Activated B cell treated with CpG ODN at 0.5 μM for 24 hours (primary cell): ENCODE results near the gene CETN2. TPM values are rescaled to one million over a fixed set of nuclear protein-coding genes. Genes with fewer than 3 reads are reported as not detected.

Experiments
- ATAC-seq: fragments of 200-7000 bp; cut with Tn5 transposase; one replicate; pipeline ENCODE4 v1.10.0; 2021; ENCODE audit warnings: low read depth, mild to moderate bottlenecking, moderate library complexity
- CTCF ChIA-PET: fragments of 350-600 bp; sonication (Branson Sonifier 250); formaldehyde crosslinking; loops from one replicate; lab custom pipeline; 2021; ENCODE audit warnings: antibody characterized with exemption; lab: Charles Lee
- POLR2A ChIA-PET: fragments of 350-600 bp; sonication (Branson Sonifier 250); formaldehyde crosslinking; loops from one replicate; lab custom pipeline; 2021; ENCODE audit warnings: antibody characterized with exemption; lab: Charles Lee
- DNase-seq: peaks from one replicate; pipeline ENCODE4 v3.0.0; 2022
- H3K27ac Mint-ChIP-seq: one replicate; pipeline ENCODE4 v1.8.0; 2020; ENCODE audit warnings: mixed read lengths
- H3K27me3 Mint-ChIP-seq: one replicate; pipeline ENCODE4 v1.8.0; 2021; ENCODE audit warnings: mixed read lengths
- H3K36me3 Mint-ChIP-seq: one replicate; pipeline ENCODE4 v1.8.0; 2021; ENCODE audit warnings: low read depth, mixed read lengths
- H3K4me1 Mint-ChIP-seq: one replicate; pipeline ENCODE4 v1.8.0; 2021; ENCODE audit warnings: mixed read lengths
- H3K4me3 Mint-ChIP-seq: one replicate; pipeline ENCODE4 v1.8.0; 2020; ENCODE audit warnings: mild to moderate bottlenecking, mixed read lengths
- H3K9me3 Mint-ChIP-seq: one replicate; pipeline ENCODE4 v1.8.0; 2020; ENCODE audit warnings: mixed read lengths
- CTCF ChIP-seq: fragments of 200-600 bp; IDR thresholded peaks from one replicate; pipeline ENCODE4 v1.8.0; 2022; ENCODE audit warnings: antibody characterized with exemption, mild to moderate bottlenecking
- intact Hi-C: fragments of 100-400 bp; cut with micrococcal nuclease; formaldehyde crosslinking; loops from one replicate; pipeline ENCODE4 v1.15.1; 2024
- total RNA-seq: library from RNA; stranded (reverse); gene quantifications from 2 replicates; pipeline ENCODE4 v1.2.3, GENCODE V29; 2022

Gene CETN2
- total RNA-seq, 1 donor from 2014 or later, result 13.3 TPM

GRCh38 chrX:152817078-152817764 lies 13.3 kb downstream of the CETN2 start:
- no peak for ATAC-seq
- no peak for TF ChIP-seq CTCF
- Mint-ChIP-seq H3K4me1 (peaks cover 2% of the 10 kb centered on the region), H3K27me3 (peaks cover 7% of the 10 kb centered on the region), H3K4me3 (no peak overlapping the region), H3K27ac (no peak overlapping the region), H3K36me3 (no peaks in the 10 kb centered on the region), H3K9me3 (no peaks in the 10 kb centered on the region)
- DNase-seq, result no peak
- ChIA-PET CTCF (no interaction called here), POLR2A (no interaction called here)
- intact Hi-C loops, result no loop called here

GRCh38 chrX:152814048-152814447 lies 16.5 kb downstream of the CETN2 start:
- DNase-seq, result no peak
- no peak for ATAC-seq
- no peak overlapping the region for H3K27ac Mint-ChIP-seq
- peaks cover 6% of the 10 kb centered on the region for H3K27me3 Mint-ChIP-seq
- H3K4me1 Mint-ChIP-seq, result peaks cover 2% of the 10 kb centered on the region
- ChIA-PET POLR2A (no interaction called here), CTCF (no interaction called here)
- no peak overlapping the region for H3K4me3 Mint-ChIP-seq
- no peak for TF ChIP-seq CTCF
- intact Hi-C loops, result no loop called here
- H3K9me3 Mint-ChIP-seq, result no peaks in the 10 kb centered on the region
- H3K36me3 Mint-ChIP-seq, result no peaks in the 10 kb centered on the region

- TF ChIP-seq CTCF, result no peak
- Mint-ChIP-seq H3K27ac (no peak overlapping the region), H3K4me1 (peaks cover 2% of the 10 kb centered on the region), H3K36me3 (no peaks in the 10 kb centered on the region), H3K9me3 (no peaks in the 10 kb centered on the region), H3K4me3 (no peak overlapping the region), H3K27me3 (peaks cover 6% of the 10 kb centered on the region)
- intact Hi-C loops, result no loop called here
- ATAC-seq (no peak), DNase-seq (no peak)
- POLR2A ChIA-PET, result no interaction called here
- CTCF ChIA-PET, result no interaction called here
Measured at GRCh38 chrX:152813206-152813605, 17.4 kb downstream of the CETN2 start.

- ATAC-seq (no peak), DNase-seq (no peak)
- Mint-ChIP-seq H3K4me1 (peaks cover 2% of the 10 kb centered on the region), H3K27ac (no peak overlapping the region), H3K36me3 (no peaks in the 10 kb centered on the region), H3K9me3 (no peaks in the 10 kb centered on the region), H3K27me3 (peaks cover 10% of the 10 kb centered on the region), H3K4me3 (no peak overlapping the region)
- intact Hi-C loops, result no loop called here
- TF ChIP-seq CTCF, result no peak
- POLR2A ChIA-PET, result no interaction called here
- CTCF ChIA-PET, result no interaction called here
Measured at GRCh38 chrX:152810403-152810802, 20.2 kb downstream of the CETN2 start.

DNA sequence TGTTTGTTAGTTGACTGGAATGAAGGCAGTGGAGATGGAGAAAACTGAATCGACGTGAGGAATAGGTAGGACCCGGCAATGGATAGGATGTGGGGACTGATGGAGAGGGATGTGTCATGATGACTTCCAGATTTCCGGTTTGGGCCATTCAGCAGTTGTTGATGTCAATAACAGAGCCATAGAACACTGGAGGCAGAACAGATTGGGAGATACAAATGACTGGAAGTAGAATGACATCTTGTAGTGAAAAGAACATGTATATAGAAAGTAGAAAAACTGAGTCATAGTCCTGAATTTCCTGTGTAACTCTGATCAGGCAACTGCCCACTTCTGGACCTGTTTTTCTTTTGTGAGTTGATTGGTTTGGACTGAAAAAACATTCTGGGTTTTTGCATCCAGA lies 24.5 kb downstream of the CETN2 start:
- no peaks in the 10 kb centered on the region for H3K36me3 Mint-ChIP-seq
- TF ChIP-seq CTCF, result no peak
- ATAC-seq (no peak), DNase-seq (no peak)
- no peak overlapping the region for H3K27ac Mint-ChIP-seq
- no peaks in the 10 kb centered on the region for H3K4me1 Mint-ChIP-seq
- intact Hi-C loops, result no loop called here
- peaks cover 15% of the 10 kb centered on the region for H3K27me3 Mint-ChIP-seq
- H3K9me3 Mint-ChIP-seq, result no peaks in the 10 kb centered on the region
- CTCF ChIA-PET, result no interaction called here
- H3K4me3 Mint-ChIP-seq, result no peak overlapping the region
- POLR2A ChIA-PET, result no interaction called here
